ENCODE data around the gene AKAP6.

GRCh38 chr14:32370714-32371113 lies 41.6 kb downstream of the AKAP6 start:
- TF ChIP-seq CTCF (IDR thresholded peaks at IDR 0.05; ENCODE audit: insufficient read depth, low read depth, low read length) (no peak), EZH2 (IDR thresholded peaks at IDR 0.05; ENCODE audit: insufficient read depth, low read length) (no peak)
